GM12865 (cell line): ENCODE measurements around the gene PRPF8.
"Not testable (repeated sequence)": the region's sequence is repeated elsewhere in the genome, so short reads cannot be mapped to it uniquely, and the experiment has no call there.

Experiments
- DNase-seq: peaks from one replicate; pipeline ENCODE4 v3.0.0; 2010; ENCODE audit warnings: low read depth
- H3K4me3 ChIP-seq: 2 replicates; pipeline ENCODE4 v1.5.1; 2011; ENCODE audit warnings: mild to moderate bottlenecking, low read depth, low read length, control low read depth
- TF ChIP-seq, protein P1 (sequence below): IDR thresholded peaks from 2 replicates; pipeline ENCODE4 v1.5.1; 2011; ENCODE audit warnings: low read length, control low read depth, low read depth, inconsistent platforms; ENCODE audit not compliant: insufficient read depth; ENCODE audit errors: missing control alignments

Gene PRPF8

DNA sequence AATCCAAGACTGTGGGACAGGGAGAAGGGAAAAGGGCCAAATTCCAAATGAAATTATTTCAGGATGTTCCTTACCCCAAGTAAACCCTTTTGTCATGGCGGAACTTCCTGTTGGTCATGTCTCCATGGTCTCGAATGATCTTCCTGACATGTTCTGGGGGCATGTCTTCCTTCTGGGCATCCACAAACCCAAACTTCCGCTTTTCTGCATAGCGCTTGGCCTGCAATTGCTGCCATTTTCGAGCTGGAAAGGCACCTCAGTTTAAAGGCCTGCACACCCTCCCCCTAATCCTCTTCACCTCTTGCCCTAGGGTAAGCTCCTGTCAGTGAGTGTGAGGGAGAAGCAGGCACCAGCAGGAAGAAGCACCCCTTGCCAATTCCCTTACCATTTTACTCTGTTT lies 1.2 kb downstream of the PRPF8 start:
- TF ChIP-seq, protein P1, sequence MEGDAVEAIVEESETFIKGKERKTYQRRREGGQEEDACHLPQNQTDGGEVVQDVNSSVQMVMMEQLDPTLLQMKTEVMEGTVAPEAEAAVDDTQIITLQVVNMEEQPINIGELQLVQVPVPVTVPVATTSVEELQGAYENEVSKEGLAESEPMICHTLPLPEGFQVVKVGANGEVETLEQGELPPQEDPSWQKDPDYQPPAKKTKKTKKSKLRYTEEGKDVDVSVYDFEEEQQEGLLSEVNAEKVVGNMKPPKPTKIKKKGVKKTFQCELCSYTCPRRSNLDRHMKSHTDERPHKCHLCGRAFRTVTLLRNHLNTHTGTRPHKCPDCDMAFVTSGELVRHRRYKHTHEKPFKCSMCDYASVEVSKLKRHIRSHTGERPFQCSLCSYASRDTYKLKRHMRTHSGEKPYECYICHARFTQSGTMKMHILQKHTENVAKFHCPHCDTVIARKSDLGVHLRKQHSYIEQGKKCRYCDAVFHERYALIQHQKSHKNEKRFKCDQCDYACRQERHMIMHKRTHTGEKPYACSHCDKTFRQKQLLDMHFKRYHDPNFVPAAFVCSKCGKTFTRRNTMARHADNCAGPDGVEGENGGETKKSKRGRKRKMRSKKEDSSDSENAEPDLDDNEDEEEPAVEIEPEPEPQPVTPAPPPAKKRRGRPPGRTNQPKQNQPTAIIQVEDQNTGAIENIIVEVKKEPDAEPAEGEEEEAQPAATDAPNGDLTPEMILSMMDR = no peak
- DNase-seq = no peak
- peak overlapping the region; percentile 93 for H3K4me3 ChIP-seq

- TF ChIP-seq, protein P1 = no peak
- no peak overlapping the region for H3K4me3 ChIP-seq
- DNase-seq = no peak
These were observed 8.3 kb downstream of the PRPF8 start for GRCh38 chr17:1676401-1676800.

DNA sequence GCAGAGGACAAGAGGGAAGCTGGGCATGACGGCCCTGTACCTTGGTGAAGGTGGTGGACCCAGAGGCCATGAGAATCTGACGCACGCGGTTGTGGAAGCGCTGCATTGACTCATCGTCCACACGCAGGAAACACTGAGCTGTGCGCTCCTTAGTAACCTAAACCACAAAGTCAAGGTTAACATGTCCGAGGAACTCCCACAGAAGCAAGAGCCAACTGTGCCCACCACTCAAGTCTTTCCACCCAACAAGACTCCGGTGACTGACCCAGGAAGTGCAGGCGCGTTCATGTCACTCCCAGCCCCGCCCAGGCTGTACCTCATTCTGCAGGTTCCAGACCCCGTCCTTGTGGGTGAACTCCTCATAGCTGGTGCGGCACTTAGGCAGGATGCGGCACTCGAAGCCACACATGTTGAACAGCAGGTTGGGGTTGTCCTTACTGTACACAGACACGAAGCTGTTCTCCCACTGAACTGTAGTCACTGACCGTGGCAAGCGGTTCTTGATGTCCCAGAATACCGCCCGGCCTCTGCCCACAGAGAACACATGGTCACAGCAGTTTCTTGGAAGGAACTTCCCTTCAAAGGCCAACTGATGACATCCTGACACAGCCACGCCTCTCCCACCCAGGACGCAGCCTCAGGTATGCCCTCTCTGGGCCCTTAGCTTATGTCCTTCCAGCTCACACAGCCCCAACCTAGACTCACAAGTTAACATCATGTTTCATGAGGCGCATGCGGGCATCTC lies 11.5 kb downstream of the PRPF8 start:
- DNase-seq = no peak
- no peak overlapping the region for H3K4me3 ChIP-seq
- TF ChIP-seq, protein P1 = no peak

DNA sequence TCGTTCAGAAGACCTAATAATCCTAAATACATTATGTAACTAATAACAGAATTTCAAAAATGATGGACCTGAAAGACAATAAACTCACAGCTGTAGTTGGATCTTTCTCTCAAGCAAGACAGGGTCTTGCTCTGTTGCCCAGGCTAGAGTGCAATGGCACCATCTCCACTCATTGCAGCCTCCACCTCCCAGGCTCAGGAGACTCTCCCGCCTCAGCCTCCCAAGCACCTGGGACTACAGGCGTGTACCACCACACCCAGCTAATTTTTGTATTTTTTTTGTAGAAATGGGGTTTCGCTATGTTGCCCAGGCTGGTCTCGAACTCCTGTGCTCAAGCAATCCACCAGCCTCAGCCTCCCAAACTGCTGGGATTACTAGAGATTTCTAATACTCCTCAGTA lies 20.7 kb downstream of the PRPF8 start:
- DNase-seq, H3K4me3 ChIP-seq: not testable (repeated sequence)

DNA sequence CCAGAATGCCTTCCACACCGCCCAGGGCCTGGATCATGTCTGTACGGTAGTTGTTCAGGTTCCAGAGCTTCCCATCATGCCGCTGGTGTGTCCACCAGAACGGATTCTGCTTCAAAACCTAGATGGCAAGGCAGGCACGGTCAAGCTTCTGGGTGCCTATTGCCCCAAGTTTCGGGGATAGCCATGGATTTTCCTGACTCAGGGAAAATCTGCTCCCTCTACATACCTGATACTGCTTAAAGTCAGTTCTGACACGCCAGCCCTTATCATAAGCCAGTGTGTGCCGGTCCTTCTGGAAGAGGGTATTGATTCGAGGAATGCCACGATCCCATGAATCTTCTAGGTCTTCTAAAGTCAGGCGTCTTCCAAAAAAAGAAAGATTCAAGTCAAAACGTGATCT lies 23.6 kb downstream of the PRPF8 start:
- no peak for DNase-seq
- no peak overlapping the region for H3K4me3 ChIP-seq
- TF ChIP-seq, protein P1 = no peak

- DNase-seq = no peak
- H3K4me3 ChIP-seq = no peak overlapping the region
- TF ChIP-seq, protein P1 = no peak
These were observed 26.6 kb downstream of the PRPF8 start for GRCh38 chr17:1658100-1658499.

DNA sequence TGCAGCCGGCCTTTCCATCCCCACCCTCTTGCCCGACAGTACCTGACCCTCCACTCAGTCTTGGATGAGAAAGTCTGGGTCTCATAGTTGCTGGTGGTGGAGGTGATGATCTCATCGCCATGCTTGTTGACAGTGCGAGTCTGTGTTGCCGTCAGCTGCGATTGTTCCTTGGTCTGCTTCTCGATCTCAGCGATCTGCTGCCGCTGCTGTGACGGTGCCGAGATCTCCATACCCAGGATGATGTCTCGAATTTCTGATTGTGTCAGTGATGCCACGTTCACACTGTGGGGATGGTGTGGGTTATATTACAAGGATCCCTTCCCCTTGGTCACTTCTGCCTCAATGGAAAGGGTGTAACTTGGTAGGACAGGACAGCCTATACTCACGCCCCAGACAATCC lies 30.9 kb downstream of the PRPF8 start:
- TF ChIP-seq, protein P1 = no peak
- DNase-seq = no peak
- no peak overlapping the region for H3K4me3 ChIP-seq

GRCh38 chr17:1652794-1653193 lies 31.9 kb downstream of the PRPF8 start:
- H3K4me3 ChIP-seq, DNase-seq: not testable (repeated sequence)
